Coronary artery (tissue), 2 donors: Measurements from ENCODE around the gene GIT1.

Experiments
- DNase-seq: peaks from one replicate; pipeline ENCODE4 v3.0.0-alpha.2; 2017; ENCODE audit warnings: low spot score
- H3K27ac ChIP-seq, 2 donors: fragments of 200-600 bp; sonication (generic); one replicate each; pipeline ENCODE4 v1.5.1; 2016 to 2019
- H3K4me3 ChIP-seq: fragments of 200-600 bp; sonication (generic); 2 replicates; pipeline ENCODE4 v1.5.1; 2016; ENCODE audit warnings: mild to moderate bottlenecking, moderate library complexity
- TF ChIP-seq, protein P1 (sequence below): fragments of 200-600 bp; sonication (generic); IDR thresholded peaks from one replicate; pipeline ENCODE4 v1.5.1; 2019; ENCODE audit warnings: antibody characterized with exemption

The GIT1 gene

DNA sequence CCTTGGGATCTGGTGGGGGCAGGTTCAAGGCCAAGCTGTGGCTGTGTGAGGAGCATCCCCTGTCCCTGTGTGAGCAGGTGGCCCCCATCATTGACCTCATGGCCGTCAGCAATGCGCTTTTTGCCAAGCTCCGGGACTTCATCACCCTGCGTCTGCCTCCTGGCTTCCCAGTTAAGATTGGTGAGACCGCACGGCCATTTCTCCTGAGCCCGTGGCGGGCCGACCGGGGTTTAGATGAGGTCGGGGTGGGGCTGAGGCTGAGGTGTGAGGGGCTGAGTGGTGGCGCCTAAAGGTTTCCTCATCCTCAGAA is 22.6 kb upstream of the GIT1 start:
- Histone ChIP-seq H3K27ac (no peak overlapping the region), H3K4me3 (no peak overlapping the region)
- no peak for DNase-seq
- TF ChIP-seq, protein P1, sequence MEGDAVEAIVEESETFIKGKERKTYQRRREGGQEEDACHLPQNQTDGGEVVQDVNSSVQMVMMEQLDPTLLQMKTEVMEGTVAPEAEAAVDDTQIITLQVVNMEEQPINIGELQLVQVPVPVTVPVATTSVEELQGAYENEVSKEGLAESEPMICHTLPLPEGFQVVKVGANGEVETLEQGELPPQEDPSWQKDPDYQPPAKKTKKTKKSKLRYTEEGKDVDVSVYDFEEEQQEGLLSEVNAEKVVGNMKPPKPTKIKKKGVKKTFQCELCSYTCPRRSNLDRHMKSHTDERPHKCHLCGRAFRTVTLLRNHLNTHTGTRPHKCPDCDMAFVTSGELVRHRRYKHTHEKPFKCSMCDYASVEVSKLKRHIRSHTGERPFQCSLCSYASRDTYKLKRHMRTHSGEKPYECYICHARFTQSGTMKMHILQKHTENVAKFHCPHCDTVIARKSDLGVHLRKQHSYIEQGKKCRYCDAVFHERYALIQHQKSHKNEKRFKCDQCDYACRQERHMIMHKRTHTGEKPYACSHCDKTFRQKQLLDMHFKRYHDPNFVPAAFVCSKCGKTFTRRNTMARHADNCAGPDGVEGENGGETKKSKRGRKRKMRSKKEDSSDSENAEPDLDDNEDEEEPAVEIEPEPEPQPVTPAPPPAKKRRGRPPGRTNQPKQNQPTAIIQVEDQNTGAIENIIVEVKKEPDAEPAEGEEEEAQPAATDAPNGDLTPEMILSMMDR = no peak

DNA sequence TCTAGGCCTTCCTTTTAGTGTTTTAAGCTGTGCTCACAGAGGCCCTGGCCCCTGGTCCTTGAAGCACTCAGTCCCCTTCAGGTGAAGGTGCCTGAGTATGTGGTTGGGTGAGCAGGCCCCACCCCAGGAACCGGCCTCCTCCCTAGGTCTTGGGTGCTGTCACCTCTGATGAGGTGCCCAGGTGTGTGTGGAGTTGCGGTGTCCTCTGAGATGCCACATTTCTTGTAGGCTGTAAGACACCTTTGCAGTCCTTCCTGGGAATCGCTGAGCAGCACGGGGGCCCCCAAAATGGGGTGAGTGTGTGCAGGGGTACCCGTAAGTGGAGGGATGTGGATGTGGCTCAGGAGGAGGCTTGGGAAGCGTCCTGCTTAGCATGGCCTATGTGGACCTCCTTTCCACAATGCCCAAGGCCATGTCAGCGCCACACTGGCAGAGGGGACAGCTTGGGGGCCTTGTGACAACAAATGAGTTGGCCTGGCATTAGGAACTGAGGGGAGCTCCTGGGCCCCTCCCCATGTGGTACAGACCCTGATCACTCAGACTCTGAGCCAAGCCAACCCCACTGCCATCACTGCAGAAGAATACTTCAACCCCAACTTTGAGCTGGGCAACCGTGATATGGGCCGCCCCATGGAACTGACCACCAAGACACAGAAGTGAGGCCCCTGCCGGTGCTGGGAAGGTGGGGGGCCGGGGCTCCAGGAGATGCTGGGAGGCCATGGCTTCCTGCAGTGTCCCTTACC is 22.1 kb upstream of the GIT1 start:
- Histone ChIP-seq H3K27ac (no peak overlapping the region), H3K4me3 (no peak overlapping the region)
- TF ChIP-seq, protein P1 = no peak
- no peak for DNase-seq

DNA sequence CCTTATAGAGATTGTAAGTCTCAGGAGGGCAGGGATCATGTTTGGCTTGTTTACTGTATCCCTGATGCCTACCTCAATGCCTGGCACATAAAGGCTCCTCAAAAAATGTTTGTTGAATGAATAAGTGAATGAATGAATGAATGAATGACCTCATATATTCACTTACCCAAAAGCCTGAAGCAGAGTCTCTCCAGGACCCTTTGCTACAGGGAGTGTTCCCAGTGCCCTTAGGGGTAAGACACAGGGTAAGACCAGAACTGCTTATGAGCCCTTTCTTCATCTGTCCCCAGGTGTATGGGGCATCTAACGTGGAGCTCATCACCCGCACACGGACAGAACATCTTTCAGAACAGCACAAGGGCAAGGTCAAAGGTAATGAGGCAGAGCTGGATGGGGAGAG is 20.9 kb upstream of the GIT1 start:
- no peak for DNase-seq
- H3K4me3 ChIP-seq = no peak overlapping the region
- H3K27ac ChIP-seq = no peak overlapping the region
- TF ChIP-seq, protein P1 = no peak

GRCh38 chr17:29608986-29609385 is 19.5 kb upstream of the GIT1 start:
- Histone ChIP-seq H3K27ac (no peak overlapping the region), H3K4me3 (no peak overlapping the region)
- TF ChIP-seq, protein P1 = no peak
- DNase-seq = no peak

DNA sequence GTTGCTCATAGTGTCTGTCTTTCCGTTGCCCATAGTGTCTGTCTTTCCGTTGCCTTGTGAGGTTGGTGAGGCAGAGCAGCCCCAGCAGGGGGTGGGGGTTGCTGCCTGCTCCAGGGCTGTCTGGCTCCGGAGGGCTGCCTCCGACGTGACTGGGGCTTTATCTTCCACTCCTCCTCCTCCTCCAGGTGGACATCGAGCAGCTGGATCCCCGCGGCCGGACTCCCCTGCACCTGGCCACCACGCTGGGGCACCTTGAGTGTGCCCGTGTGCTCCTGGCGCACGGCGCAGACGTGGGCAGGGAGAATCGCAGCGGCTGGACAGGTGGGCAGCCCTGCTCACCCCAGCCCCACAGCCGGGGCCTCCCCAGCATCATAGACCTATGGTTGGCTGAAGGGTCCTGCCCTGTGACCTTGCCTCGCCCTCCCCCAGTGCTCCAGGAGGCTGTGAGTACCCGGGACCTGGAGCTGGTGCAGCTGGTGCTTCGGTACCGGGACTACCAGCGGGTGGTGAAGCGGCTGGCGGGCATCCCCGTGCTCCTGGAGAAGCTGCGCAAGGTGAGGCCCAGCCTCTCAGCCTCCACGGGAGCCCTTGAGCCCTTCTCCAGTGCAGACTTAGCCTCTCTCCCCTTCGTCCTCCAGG is 18.2 kb upstream of the GIT1 start:
- DNase-seq = no peak
- no peak overlapping the region for H3K27ac ChIP-seq
- TF ChIP-seq, protein P1 = no peak
- H3K4me3 ChIP-seq = no peak overlapping the region

- no peak overlapping the region for H3K27ac ChIP-seq
- TF ChIP-seq, protein P1 = no peak
- peak; percentile 69 for DNase-seq
- H3K4me3 ChIP-seq = no peak overlapping the region
Observed at GRCh38 chr17:29603109-29603674, 13.7 kb upstream of the GIT1 start.
